Measurements from ENCODE around the gene MRPL23. TPM values are rescaled to one million over a fixed set of nuclear protein-coding genes. Genes with fewer than 3 reads are reported as not detected.

MRPL23 gene
- polyA plus RNA-seq, 3 donors from 2014 or later = 20.9 to 44.4 (median 42.4) TPM

- no peak for DNase-seq
- peaks cover 8 to 18% of the 10 kb centered on the region in 2 donors for H3K4me1 Mint-ChIP-seq
- no peak overlapping the region for H3K27ac Mint-ChIP-seq
- H3K36me3 Mint-ChIP-seq = no peaks in the 10 kb centered on the region
- H3K27me3 Mint-ChIP-seq (ENCODE audit: low read depth in 3 of 3) = peaks cover 6 to 22% (median 16%) of the 10 kb centered on the region in 3 donors
- no peaks in the 10 kb centered on the region for H3K9me3 Mint-ChIP-seq
- no peak overlapping the region for H3K4me3 Mint-ChIP-seq
Measured at GRCh38 chr11:1917523-1918435, 29.4 kb upstream of the MRPL23 start.

- Mint-ChIP-seq H3K9me3 (no peaks in the 10 kb centered on the region), H3K4me1 (peaks cover 8 to 19% of the 10 kb centered on the region in 2 donors), H3K27me3 (ENCODE audit: low read depth in 3 of 3) (peaks cover 9 to 22% (median 16%) of the 10 kb centered on the region in 3 donors), H3K27ac (no peak overlapping the region), H3K4me3 (no peak overlapping the region), H3K36me3 (no peaks in the 10 kb centered on the region)
- DNase-seq = no peak
Measured at GRCh38 chr11:1918436-1919315, 28.5 kb upstream of the MRPL23 start.

GRCh38 chr11:1919391-1920127 is 27.6 kb upstream of the MRPL23 start, which contains the start of gene TNNT3:
TSS of gene TNNT3 (plus strand) at chr11:1919703. CDS start at chr11:1922875, 3,172 bp downstream.
- Mint-ChIP-seq H3K4me3 (no peak within 1 kb of the TSS), H3K36me3 (no peaks in the 10 kb centered on the region), H3K9me3 (no peaks in the 10 kb centered on the region), H3K4me1 (peaks cover 8 to 19% of the 10 kb centered on the region in 2 donors), H3K27me3 (ENCODE audit: low read depth in 3 of 3) (peaks cover 10 to 22% (median 16%) of the 10 kb centered on the region in 3 donors), H3K27ac (no peak within 1 kb of the TSS)
- no peak for DNase-seq

- peaks cover 8 to 13% of the 10 kb centered on the region in 2 donors for H3K4me1 Mint-ChIP-seq
- no peak overlapping the region for H3K4me3 Mint-ChIP-seq
- no peaks in the 10 kb centered on the region for H3K36me3 Mint-ChIP-seq
- no peaks in the 10 kb centered on the region for H3K9me3 Mint-ChIP-seq
- no peak overlapping the region for H3K27ac Mint-ChIP-seq
- no peak for DNase-seq
- H3K27me3 Mint-ChIP-seq (ENCODE audit: low read depth in 3 of 3) = peaks cover 10 to 17% (median 16%) of the 10 kb centered on the region in 3 donors
Measured at GRCh38 chr11:1920128-1920908, 26.8 kb upstream of the MRPL23 start.

- Mint-ChIP-seq H3K27ac (no peak overlapping the region), H3K4me3 (no peak overlapping the region), H3K36me3 (no peaks in the 10 kb centered on the region), H3K27me3 (ENCODE audit: low read depth in 3 of 3) (peaks cover 9 to 17% (median 16%) of the 10 kb centered on the region in 3 donors), H3K4me1 (peaks cover 1 to 9% of the 10 kb centered on the region in 2 donors), H3K9me3 (no peaks in the 10 kb centered on the region)
- DNase-seq = no peak
Measured at GRCh38 chr11:1920909-1921573, 26.1 kb upstream of the MRPL23 start.

GRCh38 chr11:1921574-1922141 is 25.5 kb upstream of the MRPL23 start:
- Mint-ChIP-seq H3K4me3 (no peak overlapping the region), H3K27me3 (ENCODE audit: low read depth in 3 of 3) (peaks cover 9 to 16% (median 15%) of the 10 kb centered on the region in 3 donors), H3K36me3 (no peaks in the 10 kb centered on the region), H3K27ac (no peak overlapping the region), H3K9me3 (no peaks in the 10 kb centered on the region), H3K4me1 (peaks cover 0 to 7% of the 10 kb centered on the region in 2 donors)
- DNase-seq = no peak

- H3K27me3 Mint-ChIP-seq (ENCODE audit: low read depth in 3 of 3) = peaks cover 9 to 16% (median 13%) of the 10 kb centered on the region in 3 donors
- H3K4me1 Mint-ChIP-seq = peaks cover 0 to 5% of the 10 kb centered on the region in 2 donors
- no peaks in the 10 kb centered on the region for H3K36me3 Mint-ChIP-seq
- H3K27ac Mint-ChIP-seq = no peak overlapping the region
- H3K4me3 Mint-ChIP-seq = no peak overlapping the region
- DNase-seq = no peak
- H3K9me3 Mint-ChIP-seq = no peaks in the 10 kb centered on the region
Measured at GRCh38 chr11:1922481-1923081, 24.6 kb upstream of the MRPL23 start.

GRCh38 chr11:1923201-1923956 is 23.8 kb upstream of the MRPL23 start:
- H3K27ac Mint-ChIP-seq = peak overlapping the region in 1 of 6 donors; percentile 47
- no peaks in the 10 kb centered on the region for H3K36me3 Mint-ChIP-seq
- no peak for DNase-seq

GRCh38 chr11:1924181-1924580 is 23.0 kb upstream of the MRPL23 start:
- H3K4me1 Mint-ChIP-seq = peaks cover 0 to 2% of the 10 kb centered on the region in 2 donors
- no peaks in the 10 kb centered on the region for H3K9me3 Mint-ChIP-seq
- DNase-seq = no peak
- peak overlapping the region in 1 of 6 donors; percentile 47 for H3K27ac Mint-ChIP-seq
- peak overlapping the region in 1 of 5 donors; percentile 8 for H3K4me3 Mint-ChIP-seq
- H3K27me3 Mint-ChIP-seq (ENCODE audit: low read depth in 3 of 3) = peaks cover 8 to 12% (median 9%) of the 10 kb centered on the region in 3 donors
- no peaks in the 10 kb centered on the region for H3K36me3 Mint-ChIP-seq

More at GRCh38 chr11:1923201-1923956, 23.8 kb upstream of the MRPL23 start:
- no peaks in the 10 kb centered on the region for H3K9me3 Mint-ChIP-seq
- peaks cover 0 to 5% of the 10 kb centered on the region in 2 donors for H3K4me1 Mint-ChIP-seq
- H3K27me3 Mint-ChIP-seq (ENCODE audit: low read depth in 3 of 3) = peaks cover 8 to 12% (median 9%) of the 10 kb centered on the region in 3 donors
- no peak overlapping the region for H3K4me3 Mint-ChIP-seq

GRCh38 chr11:1924646-1925372 is 22.3 kb upstream of the MRPL23 start:
- Mint-ChIP-seq H3K4me1 (peaks cover 0 to 2% of the 10 kb centered on the region in 2 donors), H3K36me3 (no peaks in the 10 kb centered on the region), H3K9me3 (no peaks in the 10 kb centered on the region), H3K27ac (no peak overlapping the region), H3K27me3 (ENCODE audit: low read depth in 3 of 3) (peaks cover 6 to 9% (median 8%) of the 10 kb centered on the region in 3 donors), H3K4me3 (no peak overlapping the region)
- DNase-seq = no peak

Data from immature natural killer cell (primary cell).